Astrocyte of the cerebellum (primary cell): Measurements from ENCODE around the gene PERCC1.
"Not testable (repeated sequence)": the region's sequence is repeated elsewhere in the genome, so short reads cannot be mapped to it uniquely, and the experiment has no call there.

Experiments
- DNase-seq: peaks from one replicate; pipeline ENCODE4 v3.0.0-alpha.2; 2011; ENCODE audit warnings: low read depth
- H3K4me3 ChIP-seq: 2 replicates; pipeline ENCODE4 v1.5.1; 2011; ENCODE audit warnings: mild to moderate bottlenecking, low read depth, low read length, moderate library complexity
- in situ Hi-C: cut with HindIII; loops from 2 replicates; pipeline ENCODE4 v1.10.0; 2017; ENCODE audit warnings: low sequenced_read_pairs
- TF ChIP-seq, protein P1 (sequence below): IDR thresholded peaks from 2 replicates; pipeline ENCODE4 v1.5.1; 2012; ENCODE audit warnings: low read length, low read depth, moderate library complexity, mild to moderate bottlenecking; ENCODE audit errors: missing control alignments

The PERCC1 gene

DNA sequence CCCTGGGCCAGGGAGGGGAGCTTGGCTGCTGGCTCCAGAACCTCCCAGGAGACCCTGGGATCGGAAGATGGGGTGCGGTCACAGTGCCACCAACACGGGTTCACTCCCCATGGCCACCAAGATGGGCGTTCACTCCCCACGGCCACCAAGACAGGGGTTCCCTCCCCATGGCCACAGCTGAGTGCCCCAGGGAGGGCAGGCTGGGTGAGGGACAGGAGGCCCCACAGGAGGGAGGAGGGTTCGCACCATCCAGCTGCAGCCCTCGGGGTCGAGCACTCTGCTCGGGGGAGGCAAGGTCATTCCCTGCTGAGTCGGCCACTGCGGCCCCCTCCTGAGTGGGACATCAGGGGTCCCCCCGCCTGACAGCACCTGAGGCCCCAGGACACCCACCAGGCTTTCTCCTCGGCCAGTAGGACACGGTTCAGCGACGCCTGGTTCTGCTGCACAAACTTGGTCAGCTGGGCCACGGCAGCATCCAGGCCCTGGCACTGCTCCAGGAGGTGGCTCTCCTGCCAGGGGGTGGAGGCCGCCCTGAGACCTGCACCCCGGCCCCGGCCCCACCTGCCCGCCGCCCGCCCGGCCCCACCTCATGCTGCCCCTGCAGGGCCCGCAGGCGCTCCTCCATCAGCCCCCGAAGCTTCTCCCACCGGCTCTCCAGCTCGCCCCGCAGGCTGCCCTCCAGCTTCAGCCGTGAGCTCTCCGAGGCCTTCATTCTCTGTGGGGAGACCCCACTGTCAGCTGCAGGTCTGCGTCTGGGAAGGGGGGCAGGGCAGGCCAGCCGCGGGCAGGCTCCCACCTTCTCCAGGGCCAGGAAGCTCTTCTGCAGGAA lies 7.6 kb downstream of the PERCC1 start:
- TF ChIP-seq, protein P1, sequence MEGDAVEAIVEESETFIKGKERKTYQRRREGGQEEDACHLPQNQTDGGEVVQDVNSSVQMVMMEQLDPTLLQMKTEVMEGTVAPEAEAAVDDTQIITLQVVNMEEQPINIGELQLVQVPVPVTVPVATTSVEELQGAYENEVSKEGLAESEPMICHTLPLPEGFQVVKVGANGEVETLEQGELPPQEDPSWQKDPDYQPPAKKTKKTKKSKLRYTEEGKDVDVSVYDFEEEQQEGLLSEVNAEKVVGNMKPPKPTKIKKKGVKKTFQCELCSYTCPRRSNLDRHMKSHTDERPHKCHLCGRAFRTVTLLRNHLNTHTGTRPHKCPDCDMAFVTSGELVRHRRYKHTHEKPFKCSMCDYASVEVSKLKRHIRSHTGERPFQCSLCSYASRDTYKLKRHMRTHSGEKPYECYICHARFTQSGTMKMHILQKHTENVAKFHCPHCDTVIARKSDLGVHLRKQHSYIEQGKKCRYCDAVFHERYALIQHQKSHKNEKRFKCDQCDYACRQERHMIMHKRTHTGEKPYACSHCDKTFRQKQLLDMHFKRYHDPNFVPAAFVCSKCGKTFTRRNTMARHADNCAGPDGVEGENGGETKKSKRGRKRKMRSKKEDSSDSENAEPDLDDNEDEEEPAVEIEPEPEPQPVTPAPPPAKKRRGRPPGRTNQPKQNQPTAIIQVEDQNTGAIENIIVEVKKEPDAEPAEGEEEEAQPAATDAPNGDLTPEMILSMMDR, result no peak
- no peak overlapping the region for H3K4me3 ChIP-seq
- DNase-seq, result no peak
- in situ Hi-C loops, result no loop called here

DNA sequence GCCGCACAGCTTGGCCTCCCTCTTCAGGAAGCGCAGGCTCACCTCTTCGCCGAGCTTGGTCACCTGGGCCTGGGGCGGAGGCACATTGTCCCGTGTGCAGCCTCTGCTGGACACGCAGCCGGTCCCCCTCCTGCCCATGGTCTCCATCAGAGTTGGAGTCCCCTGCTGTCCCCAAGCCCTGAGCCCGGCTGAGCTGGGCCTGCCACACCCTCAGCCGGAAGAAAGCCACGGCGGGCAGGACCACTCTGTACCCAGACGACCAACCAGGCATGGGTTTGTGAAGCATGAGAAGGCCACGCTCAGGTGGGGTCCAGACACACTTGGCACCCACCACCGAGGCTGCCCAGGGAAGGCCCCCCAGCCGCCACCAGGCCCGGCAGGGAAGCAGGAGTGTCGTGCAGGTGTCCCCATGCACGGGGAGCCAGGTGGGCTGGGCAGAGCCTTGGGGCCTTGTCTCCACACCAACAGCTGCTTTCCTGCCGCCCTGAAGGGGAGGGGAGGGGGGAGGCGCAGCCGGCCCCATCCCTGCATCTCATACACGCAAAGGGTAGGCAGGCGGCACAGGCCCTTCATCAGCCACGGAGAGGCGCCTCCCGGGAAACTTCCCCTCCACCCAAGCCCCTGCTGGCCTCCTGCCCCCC lies 8.3 kb downstream of the PERCC1 start:
- in situ Hi-C loops, result no loop called here
- DNase-seq, result no peak
- TF ChIP-seq, protein P1, result no peak
- H3K4me3 ChIP-seq, result no peak overlapping the region

DNA sequence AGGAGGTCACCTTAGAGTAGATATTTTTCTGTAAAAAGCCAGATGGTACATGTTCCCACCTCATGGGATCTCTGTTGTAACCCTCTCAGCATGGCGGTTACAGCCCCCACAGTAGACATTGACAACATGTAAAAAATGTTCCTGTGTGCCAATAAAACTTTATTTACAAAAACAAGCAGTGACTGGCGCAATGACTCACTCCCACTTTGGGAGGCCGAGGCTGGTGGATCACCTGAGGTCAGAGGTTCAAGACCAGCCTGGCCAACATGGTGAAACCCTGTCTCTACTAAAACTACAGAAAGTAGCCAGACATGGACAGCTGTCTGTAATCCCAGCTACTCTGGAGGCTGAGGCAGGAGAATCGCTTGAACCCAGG lies 8.8 kb downstream of the PERCC1 start:
- in situ Hi-C loops, DNase-seq, H3K4me3 ChIP-seq: not testable (repeated sequence)

DNA sequence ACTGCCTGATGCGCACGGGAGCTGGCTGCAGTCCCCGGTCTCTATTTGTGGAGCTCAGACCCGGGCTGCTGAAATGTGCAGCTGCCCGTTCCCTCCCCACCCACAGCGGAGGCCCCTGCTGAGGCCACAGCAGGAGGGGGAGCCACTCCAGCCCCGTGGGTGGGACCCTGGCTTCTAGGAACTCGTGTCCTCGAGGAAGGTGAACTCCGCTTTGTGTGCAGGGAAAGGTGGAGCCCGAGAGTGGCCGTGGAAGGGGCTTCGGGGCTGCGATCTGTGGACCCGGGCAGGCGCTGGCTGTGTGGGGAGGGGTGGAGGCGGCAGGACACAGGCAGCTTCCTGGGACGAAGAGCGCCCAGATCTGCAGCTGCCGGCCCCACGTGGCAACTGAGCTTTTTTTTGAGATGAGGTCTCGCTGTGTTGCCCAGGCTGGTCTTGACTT lies 10.5 kb downstream of the PERCC1 start:
- DNase-seq, result no peak
- TF ChIP-seq, protein P1, result no peak
- H3K4me3 ChIP-seq, result no peak overlapping the region
- in situ Hi-C loops, result no loop called here

DNA sequence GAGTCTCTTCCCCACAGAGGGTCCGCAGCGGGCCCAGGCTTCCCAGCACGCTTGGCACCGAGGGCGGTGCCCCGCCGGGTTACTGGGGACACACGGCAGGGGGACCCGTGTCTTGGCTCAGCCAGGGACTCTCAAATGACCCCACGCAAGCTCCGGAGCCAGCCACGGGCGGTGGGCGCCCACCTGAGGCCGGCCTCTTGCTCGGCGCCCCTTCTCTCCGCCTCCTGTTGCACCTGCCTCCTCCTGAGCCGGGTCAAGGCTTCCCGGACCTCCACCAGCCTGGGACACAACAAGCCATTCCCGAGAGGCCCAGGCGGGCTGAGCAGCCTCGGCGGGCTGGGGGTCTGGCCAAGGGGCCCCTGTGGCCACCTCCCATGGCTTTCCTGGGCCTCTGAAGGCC lies 11.8 kb downstream of the PERCC1 start:
- no peak overlapping the region for H3K4me3 ChIP-seq
- TF ChIP-seq, protein P1, result no peak
- DNase-seq, result no peak
- in situ Hi-C loops, result no loop called here

DNA sequence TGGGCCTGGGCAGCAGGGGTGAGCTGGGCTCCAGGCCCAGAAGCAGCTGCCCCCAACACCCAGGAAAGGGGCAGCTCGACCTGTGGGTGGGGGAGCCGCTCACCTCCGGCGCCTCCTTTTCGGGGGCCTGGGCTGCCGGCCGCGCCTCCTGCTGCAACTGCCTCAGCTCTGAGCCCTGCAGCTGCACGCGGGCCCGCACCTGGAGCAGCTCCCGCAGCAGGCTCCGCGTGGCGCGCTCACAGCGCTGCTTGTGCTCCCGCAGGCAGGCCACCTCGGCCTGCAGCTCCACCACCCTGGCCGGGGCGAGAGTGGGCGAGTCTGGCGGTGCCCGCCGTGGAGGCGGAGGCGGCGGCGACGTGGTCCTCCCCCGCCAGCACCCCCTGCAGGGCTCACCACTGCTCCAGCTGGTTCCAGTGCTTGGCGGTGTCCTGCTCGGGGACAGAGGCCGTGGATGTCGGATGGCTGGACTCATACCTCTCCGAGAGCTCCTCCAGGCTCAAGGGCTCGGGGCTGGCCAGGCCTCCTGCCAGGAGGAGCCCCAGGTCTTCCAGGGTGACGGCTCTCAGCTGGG lies 12.6 kb downstream of the PERCC1 start:
- DNase-seq, result no peak
- H3K4me3 ChIP-seq, result no peak overlapping the region
- in situ Hi-C loops, result no loop called here
- TF ChIP-seq, protein P1, result no peak
